ENCODE results near the gene PKD2L2. TPM values are rescaled to one million over a fixed set of nuclear protein-coding genes. Genes with fewer than 3 reads are reported as not detected.
A peak's percentile ranks its signal among the peaks of the same experiment; 100 is the strongest.

PKD2L2 gene
- total and polyA plus RNA-seq, 9 donors: 0.21 to 1.2 (median 0.50) TPM

- Histone ChIP-seq H3K27ac (ENCODE audit: low read length) (no peak overlapping the region), H3K36me3 (ENCODE audit: control insufficient read depth, insufficient read depth, low read length) (peaks cover 6% of the 10 kb centered on the region), H3K4me1 (ENCODE audit: control insufficient read depth, insufficient read depth, low read length) (peaks cover 14% of the 10 kb centered on the region), H3K9me3 (replicated peaks; ENCODE audit: control insufficient read depth, low read depth, low read length) (no peaks in the 10 kb centered on the region), H3K27me3 (ENCODE audit: control insufficient read depth, insufficient read depth, low read length) (no peaks in the 10 kb centered on the region), H3K4me3 (ENCODE audit: low read length) (no peak overlapping the region)
- no CpG with 5 or more reads among the region's 2 CpGs for WGBS (ENCODE audit: insufficient coverage)
- DNase-seq: no peak
Observed at GRCh38 chr5:137887831-137888230, 1.4 kb upstream of the PKD2L2 start.

GRCh38 chr5:137888466-137888862, 793 bp upstream of the PKD2L2 start:
- Histone ChIP-seq H3K9me3 (replicated peaks; ENCODE audit: control insufficient read depth, low read depth, low read length) (no peaks in the 10 kb centered on the region), H3K36me3 (ENCODE audit: control insufficient read depth, insufficient read depth, low read length) (peaks cover 3% of the 10 kb centered on the region), H3K4me3 (ENCODE audit: low read length) (no peak overlapping the region), H3K4me1 (ENCODE audit: control insufficient read depth, insufficient read depth, low read length) (peaks cover 13% of the 10 kb centered on the region), H3K27ac (ENCODE audit: low read length) (peak overlapping the region; percentile 10), H3K27me3 (ENCODE audit: control insufficient read depth, insufficient read depth, low read length) (no peaks in the 10 kb centered on the region)
- 42% methylated on average over 3 of the region's 7 CpGs for WGBS (ENCODE audit: insufficient coverage)
- DNase-seq: no peak

- no CpG with 5 or more reads among the region's 1 CpG for WGBS (ENCODE audit: insufficient coverage)
- Histone ChIP-seq H3K36me3 (ENCODE audit: control insufficient read depth, insufficient read depth, low read length) (no peaks in the 10 kb centered on the region), H3K4me3 (ENCODE audit: low read length) (no peak overlapping the region), H3K4me1 (ENCODE audit: control insufficient read depth, insufficient read depth, low read length) (peaks cover 13% of the 10 kb centered on the region), H3K27ac (ENCODE audit: low read length) (no peak overlapping the region), H3K9me3 (replicated peaks; ENCODE audit: control insufficient read depth, low read depth, low read length) (no peaks in the 10 kb centered on the region), H3K27me3 (ENCODE audit: control insufficient read depth, insufficient read depth, low read length) (no peaks in the 10 kb centered on the region)
- DNase-seq: no peak
Observed at GRCh38 chr5:137890845-137891244, 1.6 kb downstream of the PKD2L2 start.

- H3K27ac ChIP-seq (ENCODE audit: low read length): no peak overlapping the region
Observed at GRCh38 chr5:137891849-137892248, 2.6 kb downstream of the PKD2L2 start.

GRCh38 chr5:137894586-137894985, 5.3 kb downstream of the PKD2L2 start:
- no peak overlapping the region for H3K27ac ChIP-seq (ENCODE audit: low read length)
- H3K27me3 ChIP-seq (ENCODE audit: control insufficient read depth, insufficient read depth, low read length): no peaks in the 10 kb centered on the region
- no peaks in the 10 kb centered on the region for H3K9me3 ChIP-seq (replicated peaks; ENCODE audit: control insufficient read depth, low read depth, low read length)
- H3K4me3 ChIP-seq (ENCODE audit: low read length): no peak overlapping the region
- H3K4me1 ChIP-seq (ENCODE audit: control insufficient read depth, insufficient read depth, low read length): peaks cover 2% of the 10 kb centered on the region
- no peaks in the 10 kb centered on the region for H3K36me3 ChIP-seq (ENCODE audit: control insufficient read depth, insufficient read depth, low read length)
- no peak for DNase-seq

More at GRCh38 chr5:137891849-137892248, 2.6 kb downstream of the PKD2L2 start:
- H3K27me3 ChIP-seq (ENCODE audit: control insufficient read depth, insufficient read depth, low read length): no peaks in the 10 kb centered on the region
- no peak for DNase-seq
- no peaks in the 10 kb centered on the region for H3K36me3 ChIP-seq (ENCODE audit: control insufficient read depth, insufficient read depth, low read length)
- no CpG with 5 or more reads among the region's 3 CpGs for WGBS (ENCODE audit: insufficient coverage)
- no peak overlapping the region for H3K4me3 ChIP-seq (ENCODE audit: low read length)
- H3K9me3 ChIP-seq (replicated peaks; ENCODE audit: control insufficient read depth, low read depth, low read length): no peaks in the 10 kb centered on the region
- H3K4me1 ChIP-seq (ENCODE audit: control insufficient read depth, insufficient read depth, low read length): peaks cover 13% of the 10 kb centered on the region

- H3K4me3 ChIP-seq (ENCODE audit: low read length): no peak overlapping the region
- no peaks in the 10 kb centered on the region for H3K36me3 ChIP-seq (ENCODE audit: control insufficient read depth, insufficient read depth, low read length)
- H3K27me3 ChIP-seq (ENCODE audit: control insufficient read depth, insufficient read depth, low read length): no peaks in the 10 kb centered on the region
- no peak for DNase-seq
- H3K4me1 ChIP-seq (ENCODE audit: control insufficient read depth, insufficient read depth, low read length): no peaks in the 10 kb centered on the region
- H3K27ac ChIP-seq (ENCODE audit: low read length): no peak overlapping the region
- WGBS (ENCODE audit: insufficient coverage): no CpG with 5 or more reads among the region's 3 CpGs
- H3K9me3 ChIP-seq (replicated peaks; ENCODE audit: control insufficient read depth, low read depth, low read length): no peaks in the 10 kb centered on the region
Observed at GRCh38 chr5:137896560-137896959, 7.3 kb downstream of the PKD2L2 start.

- no peak overlapping the region for H3K27ac ChIP-seq (ENCODE audit: low read length)
- no peak overlapping the region for H3K4me3 ChIP-seq (ENCODE audit: low read length)
- no peaks in the 10 kb centered on the region for H3K4me1 ChIP-seq (ENCODE audit: control insufficient read depth, insufficient read depth, low read length)
- no peak for DNase-seq
- no peaks in the 10 kb centered on the region for H3K9me3 ChIP-seq (replicated peaks; ENCODE audit: control insufficient read depth, low read depth, low read length)
- no peaks in the 10 kb centered on the region for H3K36me3 ChIP-seq (ENCODE audit: control insufficient read depth, insufficient read depth, low read length)
- H3K27me3 ChIP-seq (ENCODE audit: control insufficient read depth, insufficient read depth, low read length): no peaks in the 10 kb centered on the region
- WGBS (ENCODE audit: insufficient coverage): no CpG with 5 or more reads among the region's 3 CpGs
Observed at GRCh38 chr5:137899493-137899892, 10.2 kb downstream of the PKD2L2 start.

GRCh38 chr5:137901011-137901817, 12.0 kb downstream of the PKD2L2 start:
- no peak for DNase-seq
- H3K27me3 ChIP-seq (ENCODE audit: control insufficient read depth, insufficient read depth, low read length): no peaks in the 10 kb centered on the region
- H3K4me1 ChIP-seq (ENCODE audit: control insufficient read depth, insufficient read depth, low read length): no peaks in the 10 kb centered on the region
- no peak overlapping the region for H3K4me3 ChIP-seq (ENCODE audit: low read length)
- no peaks in the 10 kb centered on the region for H3K36me3 ChIP-seq (ENCODE audit: control insufficient read depth, insufficient read depth, low read length)
- no peaks in the 10 kb centered on the region for H3K9me3 ChIP-seq (replicated peaks; ENCODE audit: control insufficient read depth, low read depth, low read length)
- H3K27ac ChIP-seq (ENCODE audit: low read length): no peak overlapping the region
- WGBS (ENCODE audit: insufficient coverage): 78% methylated on average over 4 of the region's 5 CpGs

GRCh38 chr5:137902408-137903133, 13.3 kb downstream of the PKD2L2 start:
- H3K36me3 ChIP-seq (ENCODE audit: control insufficient read depth, insufficient read depth, low read length): no peaks in the 10 kb centered on the region
- H3K9me3 ChIP-seq (replicated peaks; ENCODE audit: control insufficient read depth, low read depth, low read length): no peaks in the 10 kb centered on the region
- no peak for DNase-seq
- no peak overlapping the region for H3K27ac ChIP-seq (ENCODE audit: low read length)
- H3K27me3 ChIP-seq (ENCODE audit: control insufficient read depth, insufficient read depth, low read length): no peaks in the 10 kb centered on the region
- H3K4me1 ChIP-seq (ENCODE audit: control insufficient read depth, insufficient read depth, low read length): no peaks in the 10 kb centered on the region
- H3K4me3 ChIP-seq (ENCODE audit: low read length): no peak overlapping the region
- WGBS (ENCODE audit: insufficient coverage): no CpG with 5 or more reads among the region's 1 CpG

- Histone ChIP-seq H3K4me1 (ENCODE audit: control insufficient read depth, insufficient read depth, low read length) (no peaks in the 10 kb centered on the region), H3K36me3 (ENCODE audit: control insufficient read depth, insufficient read depth, low read length) (no peaks in the 10 kb centered on the region), H3K9me3 (replicated peaks; ENCODE audit: control insufficient read depth, low read depth, low read length) (peaks cover 17% of the 10 kb centered on the region), H3K4me3 (ENCODE audit: low read length) (no peak overlapping the region), H3K27ac (ENCODE audit: low read length) (no peak overlapping the region), H3K27me3 (ENCODE audit: control insufficient read depth, insufficient read depth, low read length) (no peaks in the 10 kb centered on the region)
- DNase-seq: no peak
- no CpG with 5 or more reads among the region's 2 CpGs for WGBS (ENCODE audit: insufficient coverage)
Observed at GRCh38 chr5:137914758-137915157, 25.5 kb downstream of the PKD2L2 start.
